ENCODE results near the gene CAMK4. TPM values are rescaled to one million over a fixed set of nuclear protein-coding genes. Genes with fewer than 3 reads are reported as not detected.

Gene CAMK4
- total RNA-seq, 1 experiment from 2014 or later: 10.2 TPM

DNA sequence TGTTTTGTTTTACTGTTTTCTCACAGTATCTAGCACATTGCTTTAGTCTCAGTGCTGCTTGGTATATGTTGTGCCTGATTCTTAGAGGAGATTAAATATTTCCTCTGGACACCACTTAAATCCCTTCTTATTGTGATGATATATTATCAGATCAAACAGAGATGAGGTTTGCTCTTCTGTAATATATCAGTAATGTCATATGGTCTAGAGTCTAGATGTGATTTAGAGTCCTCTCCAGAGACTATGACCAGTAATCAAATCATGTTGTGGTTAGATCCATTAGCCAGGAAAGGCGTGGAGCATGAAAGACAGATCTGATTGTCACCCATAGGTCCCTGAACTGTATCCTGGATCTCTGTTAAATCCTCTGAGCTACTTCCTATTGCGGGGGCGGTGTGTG, 24.4 kb downstream of the CAMK4 start:
- POLR2A ChIA-PET: no interaction called here
- H3K9me3 ChIP-seq (ENCODE audit: control insufficient read depth in 1 of 2, insufficient read depth in 1 of 2, low read depth in 1 of 2, low read length in 2 of 2): no peaks in the 10 kb centered on the region
- H3K4me3 ChIP-seq (replicated peaks in 1 of 2; ENCODE audit: low read depth in 1 of 2, low read length in 2 of 2): no peak overlapping the region
- TF ChIP-seq SIN3A (IDR thresholded peaks at IDR 0.05; ENCODE audit: low read depth): no peak
- TF ChIP-seq CBX3 (IDR thresholded peaks at IDR 0.05; ENCODE audit: low read depth): no peak
- TF ChIP-seq JUND (IDR thresholded peaks at IDR 0.05): no peak
- no peak for TF ChIP-seq POLR2A (IDR thresholded peaks at IDR 0.05; ENCODE audit: borderline replicate concordance, extremely low read depth, insufficient read depth, insufficient read length)
- TF ChIP-seq, protein P1, sequence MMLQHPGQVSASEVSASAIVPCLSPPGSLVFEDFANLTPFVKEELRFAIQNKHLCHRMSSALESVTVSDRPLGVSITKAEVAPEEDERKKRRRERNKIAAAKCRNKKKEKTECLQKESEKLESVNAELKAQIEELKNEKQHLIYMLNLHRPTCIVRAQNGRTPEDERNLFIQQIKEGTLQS (IDR thresholded peaks at IDR 0.05): no peak
- TF ChIP-seq EGR1 (IDR thresholded peaks at IDR 0.05; ENCODE audit: low read depth): no peak
- no peak for TF ChIP-seq POLR2AphosphoS5 (IDR thresholded peaks at IDR 0.05; ENCODE audit: low read depth, low read length)
- DNase-seq (ENCODE audit: low read depth, low spot score) (no peak), ATAC-seq (no peak)
- no peaks in the 10 kb centered on the region for H3K4me1 ChIP-seq (ENCODE audit: control insufficient read depth in 1 of 2, insufficient read depth in 2 of 2, low read length in 2 of 2)
- no peaks in the 10 kb centered on the region; the same call in 1 of the 2 replicates for H3K27me3 ChIP-seq (ENCODE audit: insufficient read depth, low read length)
- H3K9me2 ChIP-seq (ENCODE audit: insufficient read depth): no peaks in the 10 kb centered on the region
- no peak overlapping the region for H2AFZ ChIP-seq (ENCODE audit: low read depth, low read length, poor library complexity, severe bottlenecking)
- CTCF ChIA-PET: no interaction called here
- no peak overlapping the region for H3K9ac ChIP-seq (ENCODE audit: low read length)
- BruUV-seq (replicated peaks): no TSS peak
- no peak overlapping the region for H3K4me2 ChIP-seq (ENCODE audit: low read length)
- H3K27ac ChIP-seq (ENCODE audit: low read depth, low read length): no peak overlapping the region
- no peaks in the 10 kb centered on the region for H3K36me3 ChIP-seq (ENCODE audit: control insufficient read depth in 1 of 2, insufficient read depth in 2 of 2, low read length in 2 of 2)
- no peaks in the 10 kb centered on the region for H4K20me1 ChIP-seq (ENCODE audit: insufficient read depth)
- no peaks in the 10 kb centered on the region for H3K79me2 ChIP-seq (ENCODE audit: insufficient read depth, low read length)
- intact Hi-C loops (cut with micrococcal nuclease): no loop called here
- RAD21 ChIA-PET (ENCODE audit: low non-redundant PET in 1 of 2, low total read pairs in 2 of 2, uncharacterized antibody in 2 of 2, unreplicated experiment in 2 of 2): no interaction called here

- no peak overlapping the region for H3K27ac ChIP-seq (ENCODE audit: low read depth, low read length)
- H3K4me2 ChIP-seq (ENCODE audit: low read length): no peak overlapping the region
- TF ChIP-seq SP1 (IDR thresholded peaks at IDR 0.05; ENCODE audit: low read depth) (no peak), EZH2 (IDR thresholded peaks at IDR 0.05) (no peak), POLR2A (IDR thresholded peaks at IDR 0.05; ENCODE audit: borderline replicate concordance, extremely low read depth, insufficient read depth, insufficient read length) (no peak), FOSL1 (IDR thresholded peaks at IDR 0.05; ENCODE audit: low read depth) (no peak), TCF7L2 (IDR thresholded peaks at IDR 0.05; ENCODE audit: borderline replicate concordance, extremely low read depth, insufficient read depth, insufficient read length) (no peak), CEBPB (IDR thresholded peaks at IDR 0.05; ENCODE audit: low read depth) (no peak), SIN3A (IDR thresholded peaks at IDR 0.05; ENCODE audit: low read depth) (no peak), SRF (IDR thresholded peaks at IDR 0.05; ENCODE audit: low read depth) (no peak), ZFX (IDR thresholded peaks at IDR 0.05) (no peak), ELF1 (IDR thresholded peaks at IDR 0.05; ENCODE audit: borderline replicate concordance, low read depth) (no peak), EGR1 (IDR thresholded peaks at IDR 0.05; ENCODE audit: low read depth) (no peak)
- TF ChIP-seq, protein P2, sequence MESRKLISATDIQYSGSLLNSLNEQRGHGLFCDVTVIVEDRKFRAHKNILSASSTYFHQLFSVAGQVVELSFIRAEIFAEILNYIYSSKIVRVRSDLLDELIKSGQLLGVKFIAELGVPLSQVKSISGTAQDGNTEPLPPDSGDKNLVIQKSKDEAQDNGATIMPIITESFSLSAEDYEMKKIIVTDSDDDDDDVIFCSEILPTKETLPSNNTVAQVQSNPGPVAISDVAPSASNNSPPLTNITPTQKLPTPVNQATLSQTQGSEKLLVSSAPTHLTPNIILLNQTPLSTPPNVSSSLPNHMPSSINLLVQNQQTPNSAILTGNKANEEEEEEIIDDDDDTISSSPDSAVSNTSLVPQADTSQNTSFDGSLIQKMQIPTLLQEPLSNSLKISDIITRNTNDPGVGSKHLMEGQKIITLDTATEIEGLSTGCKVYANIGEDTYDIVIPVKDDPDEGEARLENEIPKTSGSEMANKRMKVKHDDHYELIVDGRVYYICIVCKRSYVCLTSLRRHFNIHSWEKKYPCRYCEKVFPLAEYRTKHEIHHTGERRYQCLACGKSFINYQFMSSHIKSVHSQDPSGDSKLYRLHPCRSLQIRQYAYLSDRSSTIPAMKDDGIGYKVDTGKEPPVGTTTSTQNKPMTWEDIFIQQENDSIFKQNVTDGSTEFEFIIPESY (IDR thresholded peaks at IDR 0.05; ENCODE audit: extremely low read depth, insufficient replicate concordance, low read length): no peak
- TF ChIP-seq, protein P3, sequence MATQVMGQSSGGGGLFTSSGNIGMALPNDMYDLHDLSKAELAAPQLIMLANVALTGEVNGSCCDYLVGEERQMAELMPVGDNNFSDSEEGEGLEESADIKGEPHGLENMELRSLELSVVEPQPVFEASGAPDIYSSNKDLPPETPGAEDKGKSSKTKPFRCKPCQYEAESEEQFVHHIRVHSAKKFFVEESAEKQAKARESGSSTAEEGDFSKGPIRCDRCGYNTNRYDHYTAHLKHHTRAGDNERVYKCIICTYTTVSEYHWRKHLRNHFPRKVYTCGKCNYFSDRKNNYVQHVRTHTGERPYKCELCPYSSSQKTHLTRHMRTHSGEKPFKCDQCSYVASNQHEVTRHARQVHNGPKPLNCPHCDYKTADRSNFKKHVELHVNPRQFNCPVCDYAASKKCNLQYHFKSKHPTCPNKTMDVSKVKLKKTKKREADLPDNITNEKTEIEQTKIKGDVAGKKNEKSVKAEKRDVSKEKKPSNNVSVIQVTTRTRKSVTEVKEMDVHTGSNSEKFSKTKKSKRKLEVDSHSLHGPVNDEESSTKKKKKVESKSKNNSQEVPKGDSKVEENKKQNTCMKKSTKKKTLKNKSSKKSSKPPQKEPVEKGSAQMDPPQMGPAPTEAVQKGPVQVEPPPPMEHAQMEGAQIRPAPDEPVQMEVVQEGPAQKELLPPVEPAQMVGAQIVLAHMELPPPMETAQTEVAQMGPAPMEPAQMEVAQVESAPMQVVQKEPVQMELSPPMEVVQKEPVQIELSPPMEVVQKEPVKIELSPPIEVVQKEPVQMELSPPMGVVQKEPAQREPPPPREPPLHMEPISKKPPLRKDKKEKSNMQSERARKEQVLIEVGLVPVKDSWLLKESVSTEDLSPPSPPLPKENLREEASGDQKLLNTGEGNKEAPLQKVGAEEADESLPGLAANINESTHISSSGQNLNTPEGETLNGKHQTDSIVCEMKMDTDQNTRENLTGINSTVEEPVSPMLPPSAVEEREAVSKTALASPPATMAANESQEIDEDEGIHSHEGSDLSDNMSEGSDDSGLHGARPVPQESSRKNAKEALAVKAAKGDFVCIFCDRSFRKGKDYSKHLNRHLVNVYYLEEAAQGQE (IDR thresholded peaks at IDR 0.05; ENCODE audit: low read depth): no peak
- ChIA-PET CTCF (no interaction called here), POLR2A (no interaction called here), RAD21 (ENCODE audit: low non-redundant PET in 1 of 2, low total read pairs in 2 of 2, uncharacterized antibody in 2 of 2, unreplicated experiment in 2 of 2) (no interaction called here)
- no peak overlapping the region for H3K4me3 ChIP-seq (replicated peaks in 1 of 2; ENCODE audit: low read depth in 1 of 2, low read length in 2 of 2)
- H3K27me3 ChIP-seq (ENCODE audit: insufficient read depth, low read length): 0 out of 2 replicates have a peak, but pooled peaks cover 5% of the 10 kb centered on the region
- intact Hi-C loops (cut with micrococcal nuclease): no loop called here
- H4K20me1 ChIP-seq (ENCODE audit: insufficient read depth): no peaks in the 10 kb centered on the region
- H3K9me3 ChIP-seq (ENCODE audit: control insufficient read depth in 1 of 2, insufficient read depth in 1 of 2, low read depth in 1 of 2, low read length in 2 of 2): no peaks in the 10 kb centered on the region
- no peak overlapping the region for H2AFZ ChIP-seq (ENCODE audit: low read depth, low read length, poor library complexity, severe bottlenecking)
- no TSS peak for BruUV-seq (replicated peaks)
- H3K79me2 ChIP-seq (ENCODE audit: insufficient read depth, low read length): no peaks in the 10 kb centered on the region
- H3K9me2 ChIP-seq (ENCODE audit: insufficient read depth): no peaks in the 10 kb centered on the region
- DNase-seq (ENCODE audit: low read depth, low spot score) (no peak), ATAC-seq (no peak)
- no peaks in the 10 kb centered on the region for H3K36me3 ChIP-seq (ENCODE audit: control insufficient read depth in 1 of 2, insufficient read depth in 2 of 2, low read length in 2 of 2)
- no peaks in the 10 kb centered on the region for H3K4me1 ChIP-seq (ENCODE audit: control insufficient read depth in 1 of 2, insufficient read depth in 2 of 2, low read length in 2 of 2)
- no peak overlapping the region for H3K9ac ChIP-seq (ENCODE audit: low read length)
Observed at GRCh38 chr5:111251921-111252320, 27.7 kb downstream of the CAMK4 start.

All from HCT116 (cell line).